HG03064 (cell line): Measurements from ENCODE around the gene CTNNA2.

Source experiments
- ATAC-seq: cut with Tn5 transposase; IDR thresholded peaks from one replicate; pipeline ENCODE4 v1.9.1; 2021; ENCODE audit warnings: low read depth; ENCODE audit not compliant: unreplicated experiment

CTNNA2 gene

DNA sequence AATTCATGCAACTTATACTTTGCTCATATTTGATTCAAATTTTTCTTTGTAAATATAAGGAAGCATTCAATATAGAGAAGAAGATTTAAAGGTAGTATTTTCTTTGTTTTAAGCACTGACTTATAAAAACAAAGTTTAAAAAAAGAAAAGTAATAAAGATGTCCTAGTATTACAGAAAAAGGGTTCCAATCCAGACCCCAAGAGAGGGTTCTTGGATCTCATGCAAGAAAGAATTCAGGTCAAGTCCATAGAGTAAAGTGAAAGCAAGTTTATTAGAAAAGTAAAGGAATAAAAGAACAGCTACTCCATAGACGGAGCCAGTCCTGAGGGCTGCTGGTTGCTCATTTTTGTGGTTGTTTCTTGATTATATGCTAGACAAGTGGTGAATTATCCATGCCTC is 267.9 kb downstream of the CTNNA2 start:
- ATAC-seq: no peak

GRCh38 chr2:79782576-79783452 is 270.0 kb downstream of the CTNNA2 start:
- ATAC-seq: no peak

DNA sequence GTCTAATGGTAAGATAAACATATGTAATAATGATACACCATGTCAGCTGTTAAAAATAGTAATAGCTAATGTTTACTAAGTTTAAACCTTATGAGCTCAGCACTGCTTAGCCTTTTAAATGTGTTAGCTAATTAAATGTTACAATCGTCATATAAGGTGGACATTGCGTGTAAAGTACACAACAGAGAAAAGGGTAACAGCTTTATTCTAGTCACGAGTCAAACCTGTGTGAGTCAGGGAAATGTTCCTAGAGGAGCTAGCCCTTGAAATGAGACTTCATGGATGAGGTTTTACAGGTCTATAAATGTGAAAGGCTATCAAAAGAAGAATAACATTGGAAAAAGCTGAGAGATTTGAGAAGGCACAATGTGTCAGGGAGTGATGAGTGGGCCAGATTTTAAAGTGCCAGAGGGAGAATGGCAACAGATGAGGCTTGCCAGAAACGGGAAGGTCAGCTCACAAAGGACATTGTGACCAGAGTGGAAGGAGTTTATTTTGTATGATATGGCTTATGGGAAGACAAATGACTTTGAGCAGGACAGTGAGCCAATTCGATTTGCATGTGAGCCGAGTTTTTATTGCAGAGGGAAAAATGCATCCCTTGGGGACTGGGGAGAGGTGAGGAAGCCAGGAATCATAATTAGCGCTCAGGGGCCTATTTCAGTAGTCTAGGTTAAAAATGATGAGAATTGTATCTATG is 276.3 kb downstream of the CTNNA2 start:
- no peak for ATAC-seq

GRCh38 chr2:79789811-79790210 is 277.0 kb downstream of the CTNNA2 start:
- no peak for ATAC-seq

DNA sequence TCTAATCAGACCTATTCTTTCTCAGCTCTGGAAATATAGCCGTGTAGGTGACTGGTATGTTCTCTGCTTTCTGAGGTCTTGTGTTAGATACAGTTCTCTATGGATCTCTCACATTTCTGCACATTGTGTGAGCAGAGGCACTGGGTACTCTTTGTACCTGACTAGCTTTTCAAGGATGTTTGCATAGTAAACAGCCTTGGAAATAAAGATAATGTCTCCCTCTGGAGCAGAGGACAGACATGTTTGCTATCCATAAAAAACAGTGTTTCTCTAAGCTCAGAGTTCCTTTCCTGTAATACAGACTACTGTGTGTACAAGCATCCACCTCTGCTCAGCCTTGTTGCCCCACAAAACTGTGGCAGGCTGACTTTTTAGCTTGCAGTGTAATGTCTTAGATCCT is 279.2 kb downstream of the CTNNA2 start:
- ATAC-seq: no peak

DNA sequence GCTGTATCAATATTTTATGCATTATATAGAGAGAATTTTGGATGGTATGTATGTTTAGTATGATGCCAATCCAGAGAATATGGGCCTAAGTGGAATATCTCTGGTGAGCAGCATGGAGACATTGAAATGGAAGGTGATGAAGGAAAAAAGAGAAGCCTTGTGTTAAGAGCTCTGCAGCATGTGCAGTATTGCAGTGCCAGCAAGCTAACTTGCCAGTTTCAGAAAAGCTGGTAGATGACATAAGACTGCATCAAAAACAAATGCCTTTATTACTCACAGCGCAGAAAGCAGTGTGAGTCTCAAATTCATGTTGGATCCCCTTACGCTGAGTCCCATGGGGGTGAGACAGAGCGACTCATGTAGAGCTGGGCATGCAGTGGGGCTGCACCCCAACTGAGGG is 280.2 kb downstream of the CTNNA2 start:
- ATAC-seq: no peak

DNA sequence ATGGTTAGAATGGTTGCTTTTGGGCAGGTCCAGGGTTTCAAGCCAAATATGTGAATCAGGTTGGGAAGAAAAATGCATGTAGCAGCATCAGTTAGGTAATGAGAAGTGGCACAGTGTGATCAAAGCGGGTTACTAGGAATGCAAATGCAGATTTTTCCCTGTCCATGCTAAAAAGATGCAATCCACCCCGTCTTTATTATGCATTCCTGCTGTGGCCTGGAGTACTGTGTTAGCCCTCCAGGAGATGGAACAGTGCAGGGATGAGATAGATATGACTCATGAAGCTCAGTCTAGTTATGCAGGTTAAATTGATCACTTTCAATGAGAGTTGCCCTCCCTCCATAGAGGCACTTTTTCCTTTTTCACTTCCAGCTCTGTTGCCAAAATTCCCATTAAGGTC is 283.8 kb downstream of the CTNNA2 start:
- no peak for ATAC-seq

- ATAC-seq: no peak
Measured at GRCh38 chr2:79798776-79799175, 285.9 kb downstream of the CTNNA2 start.

- ATAC-seq: no peak
Measured at GRCh38 chr2:79799729-79800128, 286.9 kb downstream of the CTNNA2 start.

- ATAC-seq: no peak
Measured at GRCh38 chr2:79801082-79801481, 288.2 kb downstream of the CTNNA2 start.

DNA sequence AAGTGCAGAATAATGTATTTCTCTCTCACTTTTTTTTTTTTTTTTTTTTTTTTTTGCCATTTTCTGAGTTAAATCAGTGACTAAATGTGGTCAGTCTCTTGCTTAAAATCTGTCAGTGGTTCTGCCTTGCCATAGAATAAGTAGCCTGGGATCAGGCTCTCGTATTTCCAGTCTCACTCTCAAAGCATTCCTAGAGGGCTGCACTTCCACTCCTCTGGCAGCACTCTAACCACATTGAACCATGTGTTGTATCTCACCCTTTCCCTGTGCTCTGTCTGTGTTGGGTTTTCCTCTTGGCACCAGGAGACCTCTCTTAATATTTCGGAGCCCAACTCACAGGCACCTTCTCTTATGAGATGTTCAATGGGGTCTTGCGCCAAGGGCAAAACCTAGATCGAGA is 304.4 kb downstream of the CTNNA2 start:
- ATAC-seq: no peak

GRCh38 chr2:79820281-79820680 is 307.4 kb downstream of the CTNNA2 start:
- no peak for ATAC-seq

- ATAC-seq: no peak
Measured at GRCh38 chr2:79822136-79822535, 309.3 kb downstream of the CTNNA2 start.

DNA sequence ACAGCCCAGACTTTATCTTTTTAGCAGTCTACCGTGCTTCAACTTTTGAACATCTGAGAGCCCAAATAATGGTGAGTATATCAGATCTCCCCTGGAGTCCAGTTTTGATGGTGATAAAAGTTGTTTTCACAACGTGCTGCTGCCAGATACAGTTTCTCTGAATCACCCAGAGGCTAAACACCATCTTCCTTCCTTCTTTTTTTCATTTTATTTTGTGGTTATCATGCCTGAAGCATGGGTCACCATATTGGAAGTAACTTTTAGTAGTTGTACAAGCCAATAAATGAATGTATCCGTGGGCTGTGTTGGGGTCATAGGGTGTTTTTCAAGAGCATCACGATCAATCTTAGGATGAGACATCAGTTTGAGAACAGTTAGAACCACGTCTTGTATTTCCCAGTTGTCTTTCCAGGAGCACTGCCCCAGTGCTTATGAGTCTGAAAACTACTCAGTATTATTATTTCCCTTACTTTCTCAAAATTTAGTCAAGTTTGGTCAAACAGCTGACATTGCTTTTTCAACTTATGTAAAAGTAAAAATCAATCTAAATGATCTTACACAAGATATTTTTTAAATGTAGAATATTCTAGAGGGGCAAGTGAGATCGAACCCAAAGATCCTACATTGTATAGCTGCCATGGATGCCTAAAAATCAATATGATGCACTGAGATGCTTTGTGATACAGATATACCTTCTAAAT is 311.4 kb downstream of the CTNNA2 start:
- ATAC-seq: no peak

GRCh38 chr2:79827881-79828280 is 315.0 kb downstream of the CTNNA2 start:
- ATAC-seq: no peak

- ATAC-seq: no peak
Measured at GRCh38 chr2:79830501-79830900, 317.6 kb downstream of the CTNNA2 start.

- no peak for ATAC-seq
Measured at GRCh38 chr2:79831961-79832360, 319.1 kb downstream of the CTNNA2 start.

GRCh38 chr2:79832511-79833234 is 319.8 kb downstream of the CTNNA2 start:
- ATAC-seq: no peak

DNA sequence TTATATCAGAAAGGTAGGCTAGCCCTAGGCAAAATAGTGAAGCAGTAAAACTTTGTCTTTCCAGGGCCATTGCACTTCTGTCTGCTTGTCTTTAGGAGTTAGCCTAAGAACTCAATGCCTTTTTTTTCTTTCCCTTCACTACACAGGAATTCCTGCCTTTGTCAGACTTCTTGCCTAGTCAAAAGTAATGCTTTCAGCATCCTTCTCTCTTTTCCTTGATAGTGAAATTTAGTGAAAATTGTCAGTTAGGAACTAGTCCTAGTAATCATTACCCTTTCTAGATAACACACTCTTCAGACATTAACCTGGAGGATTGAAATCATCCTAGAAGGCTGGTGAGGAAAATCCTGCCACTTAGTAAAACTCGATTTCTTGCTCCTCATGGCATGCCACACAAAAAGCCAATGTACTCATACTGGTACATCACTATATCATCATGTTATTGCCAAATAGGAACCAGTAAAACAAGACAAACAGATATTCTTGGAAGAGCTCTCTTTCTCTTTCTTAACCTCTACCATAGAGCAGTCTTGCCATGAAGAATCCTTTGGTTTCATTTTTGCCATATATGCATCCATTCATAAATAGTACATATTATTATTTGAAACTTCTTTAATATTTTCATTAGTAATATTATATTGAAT is 320.5 kb downstream of the CTNNA2 start:
- ATAC-seq: no peak

- ATAC-seq: no peak
Measured at GRCh38 chr2:79835911-79836310, 323.1 kb downstream of the CTNNA2 start.
